Esophagus muscularis mucosa (tissue), 4 donors: Measurements from ENCODE around the gene IFI27L1.

Experiments
- CTCF ChIP-seq, 3 experiments: fragments of 200-600 bp in 2 of 3; fragments of 450-650 bp in 1 of 3; sonication (generic) in 2 of 3; IDR thresholded peaks; one replicate each; pipeline ENCODE4 v1.5.1; 2017 to 2019; ENCODE audit warnings: antibody characterized with exemption in 3 of 3, mild to moderate bottlenecking in 2 of 3, moderate library complexity in 1 of 3
- EP300 ChIP-seq: sonication (generic); formaldehyde crosslinking; IDR thresholded peaks from one replicate; pipeline ENCODE4 v1.6.1; 2017; ENCODE audit warnings: antibody characterized with exemption
- POLR2A ChIP-seq: fragments of 450-650 bp; IDR thresholded peaks from one replicate; pipeline ENCODE4 v1.6.1; 2017; ENCODE audit warnings: antibody characterized with exemption, moderate library complexity, mild to moderate bottlenecking, low read depth

DNA sequence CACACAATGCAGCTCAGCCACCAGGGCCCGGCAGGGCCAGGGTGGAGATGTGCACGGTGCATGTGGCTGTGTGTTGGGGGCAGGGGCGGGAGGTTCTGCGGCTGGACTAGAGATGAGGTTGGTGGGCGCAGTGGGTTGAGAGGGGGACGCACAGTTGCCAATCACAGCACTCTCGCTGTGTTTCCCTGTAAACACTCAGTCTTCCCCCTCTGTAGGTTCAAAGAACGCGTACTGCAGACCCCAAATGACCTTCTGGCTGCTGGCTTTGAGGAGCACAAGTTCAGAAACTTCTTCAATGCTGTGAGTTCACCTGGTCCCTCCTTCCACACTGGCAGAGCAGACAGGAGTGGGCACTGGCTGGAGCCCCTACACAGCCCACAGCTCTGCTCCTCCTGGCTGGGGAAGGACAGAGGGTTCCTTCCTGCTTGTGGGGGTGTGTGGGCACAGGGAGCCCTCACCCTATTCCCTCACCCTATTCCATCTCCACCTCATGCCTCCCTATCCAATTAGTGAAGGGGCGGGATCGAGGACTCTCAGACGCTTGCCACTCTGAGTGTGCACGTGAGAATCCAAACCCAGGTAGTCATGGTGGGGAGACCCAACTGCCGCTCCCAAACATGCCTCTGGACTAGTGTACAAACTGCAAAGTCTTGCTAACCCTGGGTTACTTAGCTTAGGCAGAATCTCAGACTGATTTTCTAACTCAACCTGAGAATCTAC lies 37.2 kb upstream of the IFI27L1 start:
- no peak for TF ChIP-seq CTCF (IDR thresholded peaks at IDR 0.05)
- TF ChIP-seq POLR2A, result no peak
- TF ChIP-seq EP300, result no peak
